ENCODE measurements around the gene ACP3. TPM values are rescaled to one million over a fixed set of nuclear protein-coding genes. Genes with fewer than 3 reads are reported as not detected.

Gene ACP3
- total and polyA plus RNA-seq, 4 experiments from 2014 or later = not detected

DNA sequence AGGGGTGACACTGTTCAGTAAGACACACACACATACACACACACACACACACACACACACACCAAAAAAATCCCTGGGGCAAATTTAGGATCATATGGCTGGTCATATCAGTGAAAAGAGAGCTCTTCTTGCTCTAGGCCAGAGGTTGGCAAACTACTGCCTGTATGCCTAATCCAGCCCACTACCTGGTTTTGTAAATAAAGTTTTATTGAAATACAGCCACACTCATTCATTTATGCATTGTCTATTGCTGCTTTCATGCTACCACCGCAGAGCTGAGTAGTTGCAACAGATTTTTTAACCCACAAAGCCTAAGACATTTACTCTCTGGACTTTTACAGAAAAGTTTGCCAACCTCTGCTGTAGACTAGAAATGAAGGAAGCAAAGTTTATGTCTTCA lies 30.6 kb downstream of the ACP3 start:
- H3K4me1 ChIP-seq (ENCODE audit: insufficient read depth, low read length) = no peaks in the 10 kb centered on the region
- intact Hi-C loops (cut with micrococcal nuclease) = no loop called here
- ChIA-PET CTCF (ENCODE audit: partially characterized antibody) (interaction anchor here (0.7 to 2.6 kb wide), 3 partner anchors 13 to 295 kb away, joined by 3 to 11 read pairs (median 3); no protein-coding TSS in a partner anchor), POLR2A (ENCODE audit: partially characterized antibody) (no interaction called here)
- no peak for DNase-seq
- no peak overlapping the region for H3K4me3 Mint-ChIP-seq
- H3K4me1 Mint-ChIP-seq = peaks cover 0 to 6% (median 3%) of the 10 kb centered on the region in 4 donors
- H3K27me3 ChIP-seq (ENCODE audit: insufficient read depth, low read length) = no peaks in the 10 kb centered on the region
- H3K27me3 Mint-ChIP-seq = peaks cover 3 to 4% of the 10 kb centered on the region in 2 donors
- no peak overlapping the region for H3K27ac Mint-ChIP-seq
- peaks cover 0 to 2% (median 0%) of the 10 kb centered on the region in 8 donors for H3K9me3 Mint-ChIP-seq
- no peak overlapping the region for H3K27ac ChIP-seq (ENCODE audit: low read depth, low read length)
- H3K4me3 ChIP-seq (ENCODE audit: low read length in 2 of 2) = no peak overlapping the region
- no peaks in the 10 kb centered on the region for H3K36me3 ChIP-seq (ENCODE audit: insufficient read depth, low read length)
- H3K36me3 Mint-ChIP-seq = no peaks in the 10 kb centered on the region
- H3K9me3 ChIP-seq (ENCODE audit: control insufficient read depth in 1 of 2, low read length in 2 of 2) = no peaks in the 10 kb centered on the region

DNA sequence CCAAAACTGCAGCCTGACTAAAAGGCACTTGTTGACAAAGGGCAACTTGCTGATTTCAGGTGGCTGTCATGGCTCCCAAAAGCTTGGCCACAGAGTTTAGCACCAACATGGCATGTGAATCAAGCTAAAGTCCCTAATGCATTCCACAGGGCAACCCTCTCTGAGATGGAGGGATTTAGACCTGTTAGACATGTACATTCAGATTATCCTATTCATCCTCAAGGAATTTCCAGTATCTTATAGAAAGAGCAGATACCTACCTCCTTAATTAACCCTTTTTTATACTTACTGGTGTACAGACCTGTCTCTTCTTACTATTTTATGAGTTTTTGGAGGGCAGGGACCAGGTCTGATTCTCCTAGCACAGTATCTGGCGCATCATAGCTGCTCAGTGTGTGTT lies 31.3 kb downstream of the ACP3 start:
- H3K27ac Mint-ChIP-seq = no peak overlapping the region
- DNase-seq = no peak
- Histone ChIP-seq H3K27me3 (ENCODE audit: insufficient read depth, low read length) (no peaks in the 10 kb centered on the region), H3K4me1 (ENCODE audit: insufficient read depth, low read length) (no peaks in the 10 kb centered on the region), H3K4me3 (ENCODE audit: low read length in 2 of 2) (no peak overlapping the region), H3K36me3 (ENCODE audit: insufficient read depth, low read length) (no peaks in the 10 kb centered on the region), H3K27ac (ENCODE audit: low read depth, low read length) (no peak overlapping the region), H3K9me3 (ENCODE audit: control insufficient read depth in 1 of 2, low read length in 2 of 2) (no peaks in the 10 kb centered on the region)
- intact Hi-C loops (cut with micrococcal nuclease) = no loop called here
- ChIA-PET POLR2A (ENCODE audit: partially characterized antibody) (no interaction called here), CTCF (ENCODE audit: partially characterized antibody) (interaction anchor here (1.4 to 4.9 kb wide), 4 partner anchors 12 to 294 kb away, joined by 3 to 43 read pairs (median 8); no protein-coding TSS in a partner anchor)
- H3K9me3 Mint-ChIP-seq = peaks cover 0 to 2% (median 0%) of the 10 kb centered on the region in 8 donors
- H3K4me3 Mint-ChIP-seq = no peak overlapping the region
- peaks cover 3 to 6% of the 10 kb centered on the region in 2 donors for H3K27me3 Mint-ChIP-seq
- peaks cover 0 to 4% (median 1%) of the 10 kb centered on the region in 4 donors for H3K4me1 Mint-ChIP-seq
- H3K36me3 Mint-ChIP-seq = no peaks in the 10 kb centered on the region

DNA sequence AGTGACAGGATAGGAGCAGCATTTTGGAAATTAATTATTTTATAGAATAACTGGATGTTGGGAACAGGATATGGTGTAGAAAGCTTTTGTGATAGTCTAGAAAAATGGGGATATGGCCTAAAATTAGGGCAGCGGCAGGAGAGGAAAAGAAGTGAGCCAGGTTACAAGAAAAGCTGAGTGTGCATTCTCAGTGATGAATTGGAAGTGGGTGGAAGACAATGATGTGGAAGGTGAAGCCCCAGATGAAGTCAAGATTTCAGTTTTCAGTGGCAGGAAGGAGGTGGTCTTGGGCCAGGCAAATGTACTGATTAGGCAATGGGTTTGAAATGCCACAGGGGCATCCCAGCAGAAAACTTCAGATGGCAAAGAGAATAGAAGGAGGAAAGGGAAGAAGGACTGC lies 33.6 kb downstream of the ACP3 start:
- H3K9me3 ChIP-seq (ENCODE audit: control insufficient read depth in 1 of 2, low read length in 2 of 2) = no peaks in the 10 kb centered on the region
- Mint-ChIP-seq H3K27ac (no peak overlapping the region), H3K4me3 (no peak overlapping the region), H3K4me1 (peaks cover 0 to 4% (median under 1%) of the 10 kb centered on the region in 4 donors), H3K27me3 (peaks cover 3 to 7% of the 10 kb centered on the region in 2 donors), H3K36me3 (no peaks in the 10 kb centered on the region), H3K9me3 (peaks cover 0 to 2% (median 0%) of the 10 kb centered on the region in 8 donors)
- intact Hi-C loops (cut with micrococcal nuclease) = no loop called here
- CTCF ChIA-PET (ENCODE audit: partially characterized antibody) = interaction anchor here (0.7 to 4.9 kb wide), 7 partner anchors 9 to 290 kb away, joined by 3 to 43 read pairs (median 8); no protein-coding TSS in a partner anchor
- H3K27me3 ChIP-seq (ENCODE audit: insufficient read depth, low read length) = no peaks in the 10 kb centered on the region
- POLR2A ChIA-PET (ENCODE audit: partially characterized antibody) = no interaction called here
- no peaks in the 10 kb centered on the region for H3K4me1 ChIP-seq (ENCODE audit: insufficient read depth, low read length)
- H3K4me3 ChIP-seq (ENCODE audit: low read length in 2 of 2) = no peak overlapping the region
- no peak overlapping the region for H3K27ac ChIP-seq (ENCODE audit: low read depth, low read length)
- no peaks in the 10 kb centered on the region for H3K36me3 ChIP-seq (ENCODE audit: insufficient read depth, low read length)
- no peak for DNase-seq

DNA sequence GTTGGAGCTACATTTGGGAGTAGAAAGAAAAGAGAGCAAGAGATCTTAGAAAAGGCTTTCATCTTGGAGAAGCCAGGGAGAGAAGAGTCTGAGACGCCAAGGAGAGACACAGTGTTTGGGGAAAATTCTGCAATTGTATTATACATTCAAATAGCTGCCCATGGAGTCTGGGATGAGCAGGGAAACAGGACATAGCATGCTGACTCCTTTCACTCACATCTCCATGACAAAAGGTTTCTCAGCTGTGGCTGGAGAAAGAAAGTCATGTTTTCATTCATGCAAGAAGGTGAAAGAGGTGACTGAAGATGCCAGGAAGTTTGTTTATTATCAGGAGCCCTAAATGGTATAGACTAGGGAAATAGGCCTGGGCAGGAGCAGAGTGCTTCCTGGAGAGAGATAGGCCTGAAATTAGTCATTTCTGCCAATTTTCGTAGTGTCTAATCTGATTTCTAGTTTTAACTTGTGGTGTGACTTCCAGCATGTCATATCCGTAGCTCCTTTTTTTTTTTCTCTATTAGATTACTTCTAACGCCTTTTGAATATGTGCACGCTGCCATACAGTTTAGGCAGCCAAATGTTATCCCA lies 34.1 kb downstream of the ACP3 start:
- H3K36me3 Mint-ChIP-seq = no peaks in the 10 kb centered on the region
- no peak overlapping the region for H3K4me3 ChIP-seq (ENCODE audit: low read length in 2 of 2)
- intact Hi-C loops (cut with micrococcal nuclease) = no loop called here
- no peaks in the 10 kb centered on the region for H3K9me3 ChIP-seq (ENCODE audit: control insufficient read depth in 1 of 2, low read length in 2 of 2)
- H3K4me3 Mint-ChIP-seq = no peak overlapping the region
- peaks cover 0 to 4% (median under 1%) of the 10 kb centered on the region in 4 donors for H3K4me1 Mint-ChIP-seq
- no peaks in the 10 kb centered on the region for H3K36me3 ChIP-seq (ENCODE audit: insufficient read depth, low read length)
- H3K27me3 Mint-ChIP-seq = peaks cover 3 to 10% of the 10 kb centered on the region in 2 donors
- ChIA-PET POLR2A (ENCODE audit: partially characterized antibody) (no interaction called here), CTCF (ENCODE audit: partially characterized antibody) (interaction anchor here (0.8 to 4.9 kb wide), 11 partner anchors 9 to 331 kb away, joined by 3 to 43 read pairs (median 4); partner anchors contain the start of gene DNAJC13)
- H3K27me3 ChIP-seq (ENCODE audit: insufficient read depth, low read length) = no peaks in the 10 kb centered on the region
- no peak overlapping the region for H3K27ac Mint-ChIP-seq
- H3K9me3 Mint-ChIP-seq = peaks cover 0 to 2% (median 0%) of the 10 kb centered on the region in 8 donors
- H3K27ac ChIP-seq (ENCODE audit: low read depth, low read length) = no peak overlapping the region
- DNase-seq = no peak
- H3K4me1 ChIP-seq (ENCODE audit: insufficient read depth, low read length) = no peaks in the 10 kb centered on the region

- DNase-seq = peak; percentile 53 to 67 (median 60)
- ChIA-PET POLR2A (ENCODE audit: partially characterized antibody) (no interaction called here), CTCF (ENCODE audit: partially characterized antibody) (interaction anchor here (0.7 to 4.9 kb wide), 12 partner anchors 8 to 330 kb away, joined by 3 to 43 read pairs (median 4); no protein-coding TSS in a partner anchor)
- no peaks in the 10 kb centered on the region for H3K36me3 Mint-ChIP-seq
- Histone ChIP-seq H3K27ac (ENCODE audit: low read depth, low read length) (no peak overlapping the region), H3K27me3 (ENCODE audit: insufficient read depth, low read length) (no peaks in the 10 kb centered on the region), H3K4me3 (ENCODE audit: low read length in 2 of 2) (no peak overlapping the region), H3K4me1 (ENCODE audit: insufficient read depth, low read length) (no peaks in the 10 kb centered on the region), H3K36me3 (ENCODE audit: insufficient read depth, low read length) (no peaks in the 10 kb centered on the region), H3K9me3 (ENCODE audit: control insufficient read depth in 1 of 2, low read length in 2 of 2) (no peaks in the 10 kb centered on the region)
- H3K27ac Mint-ChIP-seq = peak overlapping the region in 1 of 7 donors; percentile 60
- no peak overlapping the region for H3K4me3 Mint-ChIP-seq
- peaks cover 0 to 4% (median under 1%) of the 10 kb centered on the region in 4 donors for H3K4me1 Mint-ChIP-seq
- H3K9me3 Mint-ChIP-seq = peaks cover 0 to 2% (median 0%) of the 10 kb centered on the region in 8 donors
- H3K27me3 Mint-ChIP-seq = peaks cover 3 to 10% of the 10 kb centered on the region in 2 donors
- intact Hi-C loops (cut with micrococcal nuclease) = loop anchor here (1.0 kb wide), 3 partner anchors 47 to 290 kb away; no protein-coding TSS in a partner anchor
Measured at GRCh38 chr3:132352556-132353143, 35.4 kb downstream of the ACP3 start.

DNA sequence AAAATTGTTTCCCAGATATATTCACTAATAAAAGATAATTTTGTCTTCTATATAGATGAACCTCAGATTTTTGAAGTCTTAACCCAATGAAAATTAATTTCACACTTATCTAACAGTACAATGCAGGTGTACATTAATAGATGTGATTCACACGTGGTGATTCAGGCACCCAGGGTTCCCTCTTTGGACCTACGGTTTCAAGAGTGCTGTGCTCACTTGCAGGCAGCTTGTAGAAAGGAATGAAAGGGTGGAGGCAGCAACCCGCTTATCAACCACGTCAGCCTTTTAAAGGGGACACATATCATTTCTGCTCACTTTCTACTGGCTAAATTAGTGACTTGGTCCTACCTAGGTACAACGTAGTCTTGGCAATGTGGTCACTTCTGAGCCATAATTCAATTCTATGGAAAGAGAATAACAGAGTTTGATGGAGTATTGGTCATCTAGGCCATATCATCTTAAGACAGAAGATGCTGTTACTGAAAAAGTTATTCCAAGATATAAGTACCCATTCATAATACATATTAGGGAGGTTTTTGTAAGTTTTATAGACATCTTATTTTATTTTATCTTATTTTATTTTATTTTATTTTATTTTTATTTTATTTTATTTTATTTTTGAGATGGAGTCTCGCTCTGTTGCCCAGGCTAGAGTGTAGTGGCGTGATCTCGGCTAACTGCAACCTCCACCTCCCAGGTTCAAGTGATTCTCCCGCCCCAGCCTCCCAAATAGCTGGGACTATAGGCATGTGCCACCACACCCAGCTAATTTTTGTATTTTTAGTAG lies 37.9 kb downstream of the ACP3 start:
- H3K9me3 ChIP-seq (ENCODE audit: control insufficient read depth in 1 of 2, low read length in 2 of 2) = no peaks in the 10 kb centered on the region
- Mint-ChIP-seq H3K27me3 (peaks cover 5 to 10% of the 10 kb centered on the region in 2 donors), H3K4me1 (peaks cover 0 to 4% (median under 1%) of the 10 kb centered on the region in 4 donors), H3K4me3 (no peak overlapping the region), H3K27ac (no peak overlapping the region), H3K9me3 (peaks cover 0 to 2% (median 0%) of the 10 kb centered on the region in 8 donors), H3K36me3 (no peaks in the 10 kb centered on the region)
- no peak overlapping the region for H3K4me3 ChIP-seq (ENCODE audit: low read length in 2 of 2)
- DNase-seq = no peak
- no peak overlapping the region for H3K27ac ChIP-seq (ENCODE audit: low read depth, low read length)
- POLR2A ChIA-PET (ENCODE audit: partially characterized antibody) = no interaction called here
- intact Hi-C loops (cut with micrococcal nuclease) = no loop called here
- H3K27me3 ChIP-seq (ENCODE audit: insufficient read depth, low read length) = no peaks in the 10 kb centered on the region
- CTCF ChIA-PET (ENCODE audit: partially characterized antibody) = interaction anchor here (1.2 to 1.8 kb wide), 3 partner anchors 9 to 43 kb away, joined by 3 to 9 read pairs (median 5); no protein-coding TSS in a partner anchor
- H3K4me1 ChIP-seq (ENCODE audit: insufficient read depth, low read length) = no peaks in the 10 kb centered on the region
- no peaks in the 10 kb centered on the region for H3K36me3 ChIP-seq (ENCODE audit: insufficient read depth, low read length)

GRCh38 chr3:132356568-132356967 lies 39.4 kb downstream of the ACP3 start:
- Histone ChIP-seq H3K36me3 (ENCODE audit: insufficient read depth, low read length) (no peaks in the 10 kb centered on the region), H3K9me3 (ENCODE audit: control insufficient read depth in 1 of 2, low read length in 2 of 2) (no peaks in the 10 kb centered on the region), H3K4me1 (ENCODE audit: insufficient read depth, low read length) (no peaks in the 10 kb centered on the region), H3K27me3 (ENCODE audit: insufficient read depth, low read length) (no peaks in the 10 kb centered on the region), H3K27ac (ENCODE audit: low read depth, low read length) (no peak overlapping the region), H3K4me3 (ENCODE audit: low read length in 2 of 2) (no peak overlapping the region)
- CTCF ChIA-PET (ENCODE audit: partially characterized antibody) = interaction anchor here (0.7 to 1.4 kb wide), 2 partner anchors 13 to 285 kb away, joined by 3 to 6 read pairs; no protein-coding TSS in a partner anchor
- H3K4me3 Mint-ChIP-seq = no peak overlapping the region
- no peaks in the 10 kb centered on the region for H3K36me3 Mint-ChIP-seq
- H3K27me3 Mint-ChIP-seq = peaks cover 8 to 14% of the 10 kb centered on the region in 2 donors
- no peak for DNase-seq
- POLR2A ChIA-PET (ENCODE audit: partially characterized antibody) = no interaction called here
- H3K4me1 Mint-ChIP-seq = peaks cover 0 to 4% (median under 1%) of the 10 kb centered on the region in 4 donors
- intact Hi-C loops (cut with micrococcal nuclease) = no loop called here
- H3K27ac Mint-ChIP-seq = no peak overlapping the region
- H3K9me3 Mint-ChIP-seq = no peaks in the 10 kb centered on the region

Data from CD4-positive, alpha-beta memory T cell (primary cell).